ENCODE measurements around the gene SEMG1.

DNA sequence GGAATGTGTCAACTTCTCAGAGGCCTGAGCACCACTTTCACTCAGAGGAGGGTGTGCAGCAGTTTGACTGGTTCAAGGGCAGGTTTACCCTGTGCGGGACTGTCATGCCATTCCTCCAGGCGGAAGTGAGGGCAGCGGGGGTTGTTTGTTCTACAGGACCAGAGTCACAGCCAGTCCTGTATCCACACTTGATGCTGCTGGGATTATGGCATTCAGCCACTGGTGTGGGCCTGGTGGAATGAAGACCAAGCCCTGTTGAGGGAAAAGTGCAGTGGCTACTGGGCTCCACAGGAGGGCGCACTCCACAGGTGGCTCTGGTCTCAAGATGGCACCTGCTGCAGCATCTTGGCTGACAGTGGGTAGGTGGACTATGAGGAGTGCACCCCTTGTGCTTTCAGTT lies 29.2 kb downstream of the SEMG1 start:
- TF ChIP-seq, protein P1, sequence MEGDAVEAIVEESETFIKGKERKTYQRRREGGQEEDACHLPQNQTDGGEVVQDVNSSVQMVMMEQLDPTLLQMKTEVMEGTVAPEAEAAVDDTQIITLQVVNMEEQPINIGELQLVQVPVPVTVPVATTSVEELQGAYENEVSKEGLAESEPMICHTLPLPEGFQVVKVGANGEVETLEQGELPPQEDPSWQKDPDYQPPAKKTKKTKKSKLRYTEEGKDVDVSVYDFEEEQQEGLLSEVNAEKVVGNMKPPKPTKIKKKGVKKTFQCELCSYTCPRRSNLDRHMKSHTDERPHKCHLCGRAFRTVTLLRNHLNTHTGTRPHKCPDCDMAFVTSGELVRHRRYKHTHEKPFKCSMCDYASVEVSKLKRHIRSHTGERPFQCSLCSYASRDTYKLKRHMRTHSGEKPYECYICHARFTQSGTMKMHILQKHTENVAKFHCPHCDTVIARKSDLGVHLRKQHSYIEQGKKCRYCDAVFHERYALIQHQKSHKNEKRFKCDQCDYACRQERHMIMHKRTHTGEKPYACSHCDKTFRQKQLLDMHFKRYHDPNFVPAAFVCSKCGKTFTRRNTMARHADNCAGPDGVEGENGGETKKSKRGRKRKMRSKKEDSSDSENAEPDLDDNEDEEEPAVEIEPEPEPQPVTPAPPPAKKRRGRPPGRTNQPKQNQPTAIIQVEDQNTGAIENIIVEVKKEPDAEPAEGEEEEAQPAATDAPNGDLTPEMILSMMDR (IDR thresholded peaks at IDR 0.05; ENCODE audit: borderline replicate concordance, extremely low read depth, low read length, poor library complexity, severe bottlenecking) = peak; percentile 64
- TF ChIP-seq EZH2 (IDR thresholded peaks at IDR 0.05; ENCODE audit: borderline replicate concordance, low read depth, low read length, severe bottlenecking) = no peak

Data from DND-41 (cell line).